ENCODE data around the gene NIPAL4. TPM values are rescaled to one million over a fixed set of nuclear protein-coding genes. Genes with fewer than 3 reads are reported as not detected.
A peak's percentile ranks its signal among the peaks of the same experiment; 100 is the strongest.

The NIPAL4 gene
- total RNA-seq, 1 experiment from 2014 or later = not detected

- Histone ChIP-seq H3K23me2 (ENCODE audit: insufficient read length, low read depth, low read length, poor library complexity, severe bottlenecking) (no peaks in the 10 kb centered on the region), H3K4ac (ENCODE audit: low read depth, low read length) (no peak overlapping the region), H3K27ac (ENCODE audit: insufficient read length, low read depth, low read length) (no peak overlapping the region), H4K20me1 (ENCODE audit: control insufficient read depth, insufficient read depth, insufficient read length) (no peaks in the 10 kb centered on the region), H2AK5ac (ENCODE audit: insufficient read length, low read length) (no peak overlapping the region), H3K4me2 (ENCODE audit: insufficient read depth, insufficient read length, low read length) (no peak overlapping the region), H3K14ac (ENCODE audit: insufficient read depth, low read length) (no peak overlapping the region), H4K91ac (ENCODE audit: insufficient read length, low read depth, low read length) (no peak overlapping the region), H2AFZ (ENCODE audit: low read length) (no peak overlapping the region), H3K18ac (ENCODE audit: insufficient read length, low read depth, low read length) (no peak overlapping the region), H3K9me3 (ENCODE audit: control insufficient read depth, low read depth, low read length) (no peaks in the 10 kb centered on the region), H2BK20ac (ENCODE audit: low read depth, low read length, poor library complexity, severe bottlenecking) (no peak overlapping the region), H2BK5ac (ENCODE audit: insufficient read length, low read length) (no peak overlapping the region), H3K23ac (ENCODE audit: insufficient read length, low read depth, low read length) (no peak overlapping the region), H4K5ac (ENCODE audit: insufficient read length, low read depth, low read length) (no peak overlapping the region), H3K79me2 (ENCODE audit: insufficient read depth, low read length) (no peaks in the 10 kb centered on the region), H3K79me1 (ENCODE audit: insufficient read depth, low read depth, low read length, poor library complexity, severe bottlenecking) (no peaks in the 10 kb centered on the region), H3K56ac (ENCODE audit: insufficient read length, low read depth, low read length) (no peak overlapping the region), H2BK15ac (ENCODE audit: low read depth, low read length) (no peak overlapping the region), H3K4me1 (ENCODE audit: insufficient read depth, low read length) (no peaks in the 10 kb centered on the region), H3K27me3 (ENCODE audit: insufficient read depth, low read length) (no peaks in the 10 kb centered on the region), H2BK120ac (ENCODE audit: low read depth, low read length, poor library complexity, severe bottlenecking) (no peak overlapping the region), H4K8ac (replicated peaks; ENCODE audit: insufficient read length, low read depth, low read length) (no peak overlapping the region), H3T11ph (ENCODE audit: low read length) (no peak overlapping the region), H2BK12ac (ENCODE audit: insufficient read length, low read depth, low read length) (no peak overlapping the region), H3K9ac (ENCODE audit: extremely low read depth, insufficient read length, low read length) (no peak overlapping the region)
- no peak for DNase-seq
- Mint-ChIP-seq H3K4me3 (no peak overlapping the region), H3K9me3 (no peaks in the 10 kb centered on the region), H3K27me3 (ENCODE audit: low read depth) (no peaks in the 10 kb centered on the region), H3K27ac (peak overlapping the region in 1 of 3 experiments; percentile 84; a peak in 1 of 7 replicates), H3K36me3 (ENCODE audit: insufficient read depth in 1 of 3, low read depth in 3 of 3) (peaks cover 0 to 17% (median 9%) of the 10 kb centered on the region in 3 experiments; a peak in 4 of 7 replicates), H3K4me1 (no peaks in the 10 kb centered on the region)
- no peak for TF ChIP-seq CTCF (conservative IDR thresholded peaks at IDR 0.05)
- WGBS (ENCODE audit: extremely low coverage, insufficient read length, low lambda C conversion rate) = no CpG with 5 or more reads among the region's 11 CpGs
These were observed 31.5 kb downstream of the NIPAL4 start for GRCh38 chr5:157491471-157491995.
